ENCODE results near the gene HOXD11. TPM values are rescaled to one million over a fixed set of nuclear protein-coding genes. Genes with fewer than 3 reads are reported as not detected.

Gene HOXD11
- total RNA-seq, 1 donor, result not detected

GRCh38 chr2:176145085-176145969, 38.2 kb downstream of the HOXD11 start:
- no peak for TF ChIP-seq CTCF (IDR thresholded peaks at IDR 0.05; ENCODE audit: insufficient read depth, low read length)
- no peak overlapping the region for H3K4me3 ChIP-seq (ENCODE audit: low read depth, low read length)
- no peak for DNase-seq (ENCODE audit: low read depth)

DNA sequence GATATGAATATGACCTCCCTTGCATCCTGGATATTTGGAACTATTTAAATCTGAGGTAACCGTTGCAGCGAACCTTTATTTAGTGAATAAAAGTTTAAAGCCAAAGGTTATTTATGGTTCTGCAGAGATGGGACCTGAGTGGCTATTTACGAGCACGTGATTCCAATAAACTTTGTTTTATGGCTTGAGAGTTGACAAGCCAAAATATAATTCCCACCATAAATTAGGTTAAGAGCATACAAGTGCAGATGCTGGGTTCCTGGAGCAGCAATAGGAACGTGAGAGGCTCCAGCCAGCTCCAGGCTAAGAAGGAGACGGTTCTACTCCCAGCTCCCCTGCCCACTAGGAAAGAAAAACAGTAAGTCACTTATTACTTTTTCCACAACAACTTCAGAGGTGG, 39.0 kb downstream of the HOXD11 start:
- no peak overlapping the region for H3K4me3 ChIP-seq (ENCODE audit: low read depth, low read length)
- no peak for DNase-seq (ENCODE audit: low read depth)
- no peak for TF ChIP-seq CTCF (IDR thresholded peaks at IDR 0.05; ENCODE audit: insufficient read depth, low read length)

DNA sequence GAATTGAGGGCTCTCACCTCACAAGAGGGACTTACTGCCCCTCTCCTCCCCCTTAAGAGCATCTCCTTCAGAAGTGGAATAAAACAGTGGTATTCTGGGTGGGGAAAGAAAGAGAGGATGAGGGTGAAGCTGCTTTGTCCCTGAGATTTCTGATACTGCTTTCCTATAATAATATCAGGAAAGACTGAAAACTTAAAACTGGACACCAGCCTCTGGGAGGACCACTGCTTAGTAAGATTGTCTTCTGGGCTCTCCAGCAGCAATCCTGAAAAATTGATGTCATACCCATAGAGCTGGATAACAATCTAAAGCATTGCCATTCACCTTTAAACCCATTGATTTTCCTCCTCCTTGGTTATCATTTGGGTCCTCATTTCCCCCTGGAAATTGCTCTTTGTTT, 39.6 kb downstream of the HOXD11 start:
- no peak overlapping the region for H3K4me3 ChIP-seq (ENCODE audit: low read depth, low read length)
- DNase-seq (ENCODE audit: low read depth), result no peak
- no peak for TF ChIP-seq CTCF (IDR thresholded peaks at IDR 0.05; ENCODE audit: insufficient read depth, low read length)

GRCh38 chr2:176147210-176147799, 40.2 kb downstream of the HOXD11 start:
- TF ChIP-seq CTCF (IDR thresholded peaks at IDR 0.05; ENCODE audit: insufficient read depth, low read length), result no peak
- no peak overlapping the region for H3K4me3 ChIP-seq (ENCODE audit: low read depth, low read length)
- DNase-seq (ENCODE audit: low read depth), result no peak

GRCh38 chr2:176147800-176148496, 40.9 kb downstream of the HOXD11 start:
- TF ChIP-seq CTCF (IDR thresholded peaks at IDR 0.05; ENCODE audit: insufficient read depth, low read length), result no peak
- H3K4me3 ChIP-seq (ENCODE audit: low read depth, low read length), result no peak overlapping the region
- DNase-seq (ENCODE audit: low read depth), result no peak

DNA sequence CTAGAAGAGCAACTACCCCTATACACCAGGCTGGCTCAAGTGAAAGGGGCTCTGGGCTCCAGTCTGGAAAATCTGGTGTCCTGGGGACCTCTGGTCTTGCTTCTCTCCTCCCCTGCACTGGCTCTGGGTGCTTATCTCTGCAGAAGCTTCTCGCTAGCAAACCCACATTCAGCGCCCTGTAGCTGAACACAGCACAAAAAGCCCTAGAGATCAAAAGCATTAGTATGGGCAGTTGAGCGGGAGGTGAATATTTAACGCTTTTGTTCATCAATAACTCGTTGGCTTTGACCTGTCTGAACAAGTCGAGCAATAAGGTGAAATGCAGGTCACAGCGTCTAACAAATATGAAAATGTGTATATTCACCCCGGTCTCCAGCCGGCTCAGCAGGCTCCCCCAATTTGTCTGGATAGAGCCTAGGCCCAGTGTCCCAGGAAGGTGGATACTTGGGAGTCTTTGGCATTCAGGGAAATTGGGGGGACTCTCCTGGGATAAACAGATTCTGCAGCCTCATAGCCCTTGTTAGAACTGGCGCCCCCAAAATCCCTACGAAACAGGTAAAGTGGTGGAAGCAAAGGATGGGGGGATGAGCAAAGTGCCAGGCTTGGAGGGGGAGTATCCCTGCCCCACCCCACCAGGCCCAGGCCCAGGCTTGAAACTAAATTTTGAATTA, 41.8 kb downstream of the HOXD11 start:
- no peak for TF ChIP-seq CTCF (IDR thresholded peaks at IDR 0.05; ENCODE audit: insufficient read depth, low read length)
- no peak for DNase-seq (ENCODE audit: low read depth)
- H3K4me3 ChIP-seq (ENCODE audit: low read depth, low read length), result no peak overlapping the region

Measured in fibroblast of the aortic adventitia (primary cell).